ENCODE results near the gene CCDC71L.

The CCDC71L gene

DNA sequence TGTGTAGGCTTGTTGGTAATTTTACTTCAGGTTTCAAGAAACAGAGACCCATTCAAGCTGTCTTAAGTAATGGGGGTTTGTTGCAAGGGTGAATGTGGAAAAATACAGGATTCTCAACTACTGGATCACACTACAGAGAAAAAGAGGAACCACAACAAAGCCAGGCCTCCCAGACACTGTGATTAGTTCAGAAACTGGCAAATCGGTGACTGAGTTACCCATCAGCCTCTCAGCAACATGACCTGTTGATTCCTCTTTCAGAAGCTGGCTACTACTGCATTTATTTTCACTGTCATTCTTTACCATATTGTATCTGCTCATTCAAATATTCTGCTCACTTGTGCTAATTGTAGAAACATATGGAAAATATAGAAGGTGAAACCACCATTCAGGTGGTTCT is 16.0 kb downstream of the CCDC71L start:
- Histone ChIP-seq H2AFZ (ENCODE audit: low read depth, low read length, severe bottlenecking) (no peak overlapping the region), H4K20me1 (ENCODE audit: low read depth, low read length) (no peaks in the 10 kb centered on the region), H3K27me3 (ENCODE audit: low read length) (no peaks in the 10 kb centered on the region), H3K27ac (ENCODE audit: low read depth, low read length) (no peak overlapping the region), H3K9me3 (ENCODE audit: insufficient read depth, low read length) (no peaks in the 10 kb centered on the region), H3K4me2 (ENCODE audit: low read depth, low read length, poor library complexity, severe bottlenecking) (no peak overlapping the region), H3F3A (ENCODE audit: insufficient read depth) (no peaks in the 10 kb centered on the region), H3K9me2 (replicated peaks; ENCODE audit: insufficient read depth, low read length) (no peaks in the 10 kb centered on the region), H3K4me3 (ENCODE audit: insufficient read depth, low read length, poor library complexity, severe bottlenecking) (no peak overlapping the region), H3K79me2 (ENCODE audit: insufficient read depth, low read length) (no peaks in the 10 kb centered on the region), H3K36me3 (ENCODE audit: low read length) (no peaks in the 10 kb centered on the region), H3K9ac (ENCODE audit: low read length) (no peak overlapping the region)
- TF ChIP-seq, protein P1, sequence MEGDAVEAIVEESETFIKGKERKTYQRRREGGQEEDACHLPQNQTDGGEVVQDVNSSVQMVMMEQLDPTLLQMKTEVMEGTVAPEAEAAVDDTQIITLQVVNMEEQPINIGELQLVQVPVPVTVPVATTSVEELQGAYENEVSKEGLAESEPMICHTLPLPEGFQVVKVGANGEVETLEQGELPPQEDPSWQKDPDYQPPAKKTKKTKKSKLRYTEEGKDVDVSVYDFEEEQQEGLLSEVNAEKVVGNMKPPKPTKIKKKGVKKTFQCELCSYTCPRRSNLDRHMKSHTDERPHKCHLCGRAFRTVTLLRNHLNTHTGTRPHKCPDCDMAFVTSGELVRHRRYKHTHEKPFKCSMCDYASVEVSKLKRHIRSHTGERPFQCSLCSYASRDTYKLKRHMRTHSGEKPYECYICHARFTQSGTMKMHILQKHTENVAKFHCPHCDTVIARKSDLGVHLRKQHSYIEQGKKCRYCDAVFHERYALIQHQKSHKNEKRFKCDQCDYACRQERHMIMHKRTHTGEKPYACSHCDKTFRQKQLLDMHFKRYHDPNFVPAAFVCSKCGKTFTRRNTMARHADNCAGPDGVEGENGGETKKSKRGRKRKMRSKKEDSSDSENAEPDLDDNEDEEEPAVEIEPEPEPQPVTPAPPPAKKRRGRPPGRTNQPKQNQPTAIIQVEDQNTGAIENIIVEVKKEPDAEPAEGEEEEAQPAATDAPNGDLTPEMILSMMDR (IDR thresholded peaks at IDR 0.05; ENCODE audit: insufficient read depth, low read length, poor library complexity, severe bottlenecking) = no peak
- no peak for TF ChIP-seq EZH2phosphoT487 (conservative IDR thresholded peaks at IDR 0.05; ENCODE audit: low read length)

DNA sequence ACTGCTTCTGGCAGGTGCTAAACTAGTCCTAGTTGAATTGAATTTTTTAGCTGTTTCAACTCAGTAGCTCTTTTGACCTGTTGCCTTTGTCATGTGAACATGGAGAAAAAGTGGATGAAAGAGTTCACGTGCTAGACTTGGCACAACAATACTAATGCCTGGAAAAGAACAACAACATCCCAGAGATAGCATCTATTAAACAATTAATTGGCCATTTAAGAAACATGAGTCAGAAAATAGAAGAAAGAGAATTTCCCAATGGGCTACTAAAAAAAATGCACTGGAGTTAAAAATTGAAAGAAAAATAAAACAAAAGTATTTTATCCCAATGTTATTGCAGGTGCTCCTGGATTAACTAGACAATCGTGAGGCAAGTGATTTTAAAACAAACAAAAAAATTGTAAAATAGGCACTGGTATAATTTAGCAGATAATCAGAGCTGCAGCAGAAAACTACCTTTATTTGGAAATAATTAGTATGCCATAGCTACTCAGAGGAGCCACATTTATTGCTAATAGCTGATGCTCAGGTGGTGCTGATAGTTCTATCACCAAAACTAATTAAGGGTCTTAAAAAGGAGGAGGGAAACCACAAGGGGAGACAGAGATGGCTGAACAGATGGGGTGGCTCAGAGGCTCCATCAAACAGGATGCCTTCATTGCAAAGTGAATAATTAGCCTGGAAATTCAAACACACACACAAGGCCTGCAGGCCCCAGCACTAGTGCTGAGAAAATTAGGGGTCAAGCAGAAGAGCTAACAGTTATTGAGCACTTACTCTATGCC is 17.6 kb downstream of the CCDC71L start:
- H3K4me2 ChIP-seq (ENCODE audit: low read depth, low read length, poor library complexity, severe bottlenecking) = no peak overlapping the region
- H3F3A ChIP-seq (ENCODE audit: insufficient read depth) = no peaks in the 10 kb centered on the region
- H3K79me2 ChIP-seq (ENCODE audit: insufficient read depth, low read length) = no peaks in the 10 kb centered on the region
- H3K9ac ChIP-seq (ENCODE audit: low read length) = no peak overlapping the region
- H3K27ac ChIP-seq (ENCODE audit: low read depth, low read length) = no peak overlapping the region
- no peaks in the 10 kb centered on the region for H4K20me1 ChIP-seq (ENCODE audit: low read depth, low read length)
- H3K9me2 ChIP-seq (replicated peaks; ENCODE audit: insufficient read depth, low read length) = no peaks in the 10 kb centered on the region
- H3K27me3 ChIP-seq (ENCODE audit: low read length) = no peaks in the 10 kb centered on the region
- no peak overlapping the region for H3K4me3 ChIP-seq (ENCODE audit: insufficient read depth, low read length, poor library complexity, severe bottlenecking)
- TF ChIP-seq, protein P1 (IDR thresholded peaks at IDR 0.05; ENCODE audit: insufficient read depth, low read length, poor library complexity, severe bottlenecking) = no peak
- no peak for TF ChIP-seq EZH2phosphoT487 (conservative IDR thresholded peaks at IDR 0.05; ENCODE audit: low read length)
- H3K9me3 ChIP-seq (ENCODE audit: insufficient read depth, low read length) = no peaks in the 10 kb centered on the region
- H3K36me3 ChIP-seq (ENCODE audit: low read length) = no peaks in the 10 kb centered on the region
- no peak overlapping the region for H2AFZ ChIP-seq (ENCODE audit: low read depth, low read length, severe bottlenecking)

DNA sequence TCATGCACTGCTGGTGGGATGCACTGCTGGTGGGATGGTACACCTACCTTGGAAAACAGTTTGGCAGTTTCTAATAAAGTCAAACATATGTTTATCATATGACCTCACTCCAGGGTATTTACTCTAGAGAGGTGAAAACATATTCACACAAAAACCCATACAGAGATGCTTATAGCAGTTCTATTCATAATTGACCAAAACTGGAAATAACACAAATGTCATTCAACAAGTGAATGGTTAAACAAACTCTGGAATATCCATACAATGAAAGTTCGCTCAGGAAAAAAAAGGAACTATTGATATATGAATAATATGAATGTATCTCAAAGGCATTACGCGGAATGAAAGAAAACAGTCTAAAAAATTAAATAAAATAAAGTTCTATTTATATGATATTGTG is 19.5 kb downstream of the CCDC71L start:
- H3K36me3 ChIP-seq (ENCODE audit: low read length) = no peaks in the 10 kb centered on the region
- no peaks in the 10 kb centered on the region for H3K9me3 ChIP-seq (ENCODE audit: insufficient read depth, low read length)
- H3K27me3 ChIP-seq (ENCODE audit: low read length) = no peaks in the 10 kb centered on the region
- no peaks in the 10 kb centered on the region for H3K9me2 ChIP-seq (replicated peaks; ENCODE audit: insufficient read depth, low read length)
- no peaks in the 10 kb centered on the region for H3K79me2 ChIP-seq (ENCODE audit: insufficient read depth, low read length)
- no peak overlapping the region for H3K4me2 ChIP-seq (ENCODE audit: low read depth, low read length, poor library complexity, severe bottlenecking)
- H3K27ac ChIP-seq (ENCODE audit: low read depth, low read length) = no peak overlapping the region
- H3K9ac ChIP-seq (ENCODE audit: low read length) = no peak overlapping the region
- no peaks in the 10 kb centered on the region for H3F3A ChIP-seq (ENCODE audit: insufficient read depth)
- no peak overlapping the region for H3K4me3 ChIP-seq (ENCODE audit: insufficient read depth, low read length, poor library complexity, severe bottlenecking)
- H4K20me1 ChIP-seq (ENCODE audit: low read depth, low read length) = no peaks in the 10 kb centered on the region
- TF ChIP-seq, protein P1 (IDR thresholded peaks at IDR 0.05; ENCODE audit: insufficient read depth, low read length, poor library complexity, severe bottlenecking) = no peak
- TF ChIP-seq EZH2phosphoT487 (conservative IDR thresholded peaks at IDR 0.05; ENCODE audit: low read length) = no peak
- H2AFZ ChIP-seq (ENCODE audit: low read depth, low read length, severe bottlenecking) = no peak overlapping the region
